ENCODE data around the gene NEK6.

GRCh38 chr9:124331580-124331979 is 73.8 kb downstream of the NEK6 start:
- TF ChIP-seq POLR2A (IDR thresholded peaks at IDR 0.05) (no peak), CTCF (IDR thresholded peaks at IDR 0.05) (no peak), EP300 (IDR thresholded peaks at IDR 0.05) (no peak)
